ENCODE results near the gene PTGER2. TPM values are rescaled to one million over a fixed set of nuclear protein-coding genes. Genes with fewer than 3 reads are reported as not detected.
A peak's percentile ranks its signal among the peaks of the same experiment; 100 is the strongest.

Gene PTGER2
- total RNA-seq, 4 donors from 2014 or later, result 1.1 to 9.4 (median 4.9) TPM

DNA sequence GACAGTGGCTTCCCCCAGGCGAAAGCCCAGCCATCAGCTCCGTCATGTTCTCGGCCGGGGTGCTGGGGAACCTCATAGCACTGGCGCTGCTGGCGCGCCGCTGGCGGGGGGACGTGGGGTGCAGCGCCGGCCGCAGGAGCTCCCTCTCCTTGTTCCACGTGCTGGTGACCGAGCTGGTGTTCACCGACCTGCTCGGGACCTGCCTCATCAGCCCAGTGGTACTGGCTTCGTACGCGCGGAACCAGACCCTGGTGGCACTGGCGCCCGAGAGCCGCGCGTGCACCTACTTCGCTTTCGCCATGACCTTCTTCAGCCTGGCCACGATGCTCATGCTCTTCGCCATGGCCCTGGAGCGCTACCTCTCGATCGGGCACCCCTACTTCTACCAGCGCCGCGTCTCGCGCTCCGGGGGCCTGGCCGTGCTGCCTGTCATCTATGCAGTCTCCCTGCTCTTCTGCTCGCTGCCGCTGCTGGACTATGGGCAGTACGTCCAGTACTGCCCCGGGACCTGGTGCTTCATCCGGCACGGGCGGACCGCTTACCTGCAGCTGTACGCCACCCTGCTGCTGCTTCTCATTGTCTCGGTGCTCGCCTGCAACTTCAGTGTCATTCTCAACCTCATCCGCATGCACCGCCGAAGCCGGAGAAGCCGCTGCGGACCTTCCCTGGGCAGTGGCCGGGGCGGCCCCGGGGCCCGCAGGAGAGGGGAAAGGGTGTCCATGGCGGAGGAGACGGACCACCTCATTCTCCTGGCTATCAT is 663 bp downstream of the PTGER2 start:
- intact Hi-C loops (cut with DNase I; ENCODE audit: low total_unique reads) (loop anchor here (2.0 kb wide), 1 partner anchor 46 kb away; no protein-coding TSS in a partner anchor), in situ Hi-C loops (cut with MboI; ENCODE audit: low pct_ligation_motif_present in 1 of 4, low pct_unique_long_range_greater_than_20kb in 1 of 4, low sequenced_read_pairs in 3 of 4) (no loop called here)
- no peaks in the 10 kb centered on the region for H3K9me3 ChIP-seq
- 8% methylated on average over 63 of the region's 63 CpGs; no CpG with 5 or more reads in 1 of the 2 donors for WGBS, 2 donors (ENCODE audit: low coverage in 1 of 2)
- H3K27ac ChIP-seq, result peak overlapping the region; percentile 74 to 83 (median 82)
- H3K4me1 ChIP-seq, result peaks cover 3 to 29% (median 10%) of the 10 kb centered on the region in 4 donors
- H3K4me3 ChIP-seq, result peak overlapping the region; percentile 42 to 67 (median 50)
- no peaks in the 10 kb centered on the region for H3K36me3 ChIP-seq
- peaks cover 6% of the 10 kb centered on the region for H3K27me3 ChIP-seq
- DNase-seq, result peak; percentile 41
- TF ChIP-seq, protein P1, sequence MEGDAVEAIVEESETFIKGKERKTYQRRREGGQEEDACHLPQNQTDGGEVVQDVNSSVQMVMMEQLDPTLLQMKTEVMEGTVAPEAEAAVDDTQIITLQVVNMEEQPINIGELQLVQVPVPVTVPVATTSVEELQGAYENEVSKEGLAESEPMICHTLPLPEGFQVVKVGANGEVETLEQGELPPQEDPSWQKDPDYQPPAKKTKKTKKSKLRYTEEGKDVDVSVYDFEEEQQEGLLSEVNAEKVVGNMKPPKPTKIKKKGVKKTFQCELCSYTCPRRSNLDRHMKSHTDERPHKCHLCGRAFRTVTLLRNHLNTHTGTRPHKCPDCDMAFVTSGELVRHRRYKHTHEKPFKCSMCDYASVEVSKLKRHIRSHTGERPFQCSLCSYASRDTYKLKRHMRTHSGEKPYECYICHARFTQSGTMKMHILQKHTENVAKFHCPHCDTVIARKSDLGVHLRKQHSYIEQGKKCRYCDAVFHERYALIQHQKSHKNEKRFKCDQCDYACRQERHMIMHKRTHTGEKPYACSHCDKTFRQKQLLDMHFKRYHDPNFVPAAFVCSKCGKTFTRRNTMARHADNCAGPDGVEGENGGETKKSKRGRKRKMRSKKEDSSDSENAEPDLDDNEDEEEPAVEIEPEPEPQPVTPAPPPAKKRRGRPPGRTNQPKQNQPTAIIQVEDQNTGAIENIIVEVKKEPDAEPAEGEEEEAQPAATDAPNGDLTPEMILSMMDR (IDR thresholded peaks at IDR 0.05), result no peak
- TF ChIP-seq EP300 (IDR thresholded peaks at IDR 0.05; ENCODE audit: low read depth) (no peak), POLR2A (IDR thresholded peaks at IDR 0.05) (no peak), POLR2AphosphoS5 (IDR thresholded peaks at IDR 0.05) (no peak)

DNA sequence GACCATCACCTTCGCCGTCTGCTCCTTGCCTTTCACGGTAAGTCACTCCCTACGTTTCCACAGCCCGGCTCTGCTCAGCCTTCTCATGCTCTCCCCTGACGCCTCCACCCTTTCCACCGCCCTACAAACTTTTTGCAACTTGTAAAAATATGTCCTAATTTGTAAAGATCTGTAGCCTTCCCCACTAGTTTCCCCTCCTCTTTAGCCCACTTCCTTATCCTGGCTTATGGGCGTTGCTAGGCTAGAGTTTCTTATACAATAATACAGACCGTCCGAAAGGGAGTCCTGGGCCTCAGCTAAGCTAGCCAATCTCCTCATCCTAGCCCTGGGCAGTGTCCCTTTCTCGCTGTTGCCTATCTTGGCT is 1.2 kb downstream of the PTGER2 start:
- no peak for DNase-seq
- H3K36me3 ChIP-seq, result no peaks in the 10 kb centered on the region
- in situ Hi-C loops (cut with MboI; ENCODE audit: low pct_ligation_motif_present in 1 of 4, low pct_unique_long_range_greater_than_20kb in 1 of 4, low sequenced_read_pairs in 3 of 4), result no loop called here

GRCh38 chr14:52318062-52318461 is 4.0 kb downstream of the PTGER2 start:
- intact Hi-C loops (cut with DNase I; ENCODE audit: low total_unique reads), result no loop called here
- 64 to 77% methylated on average over 1 to 2 of the region's 2 CpGs for WGBS, 2 donors (ENCODE audit: low coverage in 1 of 2)
- peaks cover 0 to 15% (median 10%) of the 10 kb centered on the region in 4 donors for H3K4me1 ChIP-seq
- TF ChIP-seq, protein P1 (IDR thresholded peaks at IDR 0.05), result no peak
- TF ChIP-seq POLR2AphosphoS5 (IDR thresholded peaks at IDR 0.05), result no peak
- TF ChIP-seq POLR2A (IDR thresholded peaks at IDR 0.05), result no peak
- TF ChIP-seq EP300 (IDR thresholded peaks at IDR 0.05; ENCODE audit: low read depth), result no peak
- no peaks in the 10 kb centered on the region for H3K36me3 ChIP-seq
- peak overlapping the region in 2 of 4 donors; percentile 2 to 67 for H3K4me3 ChIP-seq
- H3K9me3 ChIP-seq, result peaks cover 0 to 9% of the 10 kb centered on the region in 2 donors
- in situ Hi-C loops (cut with MboI; ENCODE audit: low pct_ligation_motif_present in 1 of 4, low pct_unique_long_range_greater_than_20kb in 1 of 4, low sequenced_read_pairs in 3 of 4), result no loop called here
- H3K27me3 ChIP-seq, result peaks cover 6% of the 10 kb centered on the region
- H3K27ac ChIP-seq, result peak overlapping the region; percentile 74 to 83 (median 82)
- DNase-seq, result no peak

More for the DNA sequence above, 1.2 kb downstream of the PTGER2 start:
- peak; percentile 47 for TF ChIP-seq POLR2A (IDR thresholded peaks at IDR 0.05)
- TF ChIP-seq, protein P1 (IDR thresholded peaks at IDR 0.05), result no peak
- peaks cover 6% of the 10 kb centered on the region for H3K27me3 ChIP-seq
- H3K9me3 ChIP-seq, result no peaks in the 10 kb centered on the region
- peak overlapping the region; percentile 42 to 67 (median 50) for H3K4me3 ChIP-seq
- 22 to 30% methylated on average over 4 to 11 of the region's 11 CpGs for WGBS, 2 donors (ENCODE audit: low coverage in 1 of 2)
- intact Hi-C loops (cut with DNase I; ENCODE audit: low total_unique reads), result loop anchor here (2.0 kb wide), 1 partner anchor 45 kb away; no protein-coding TSS in a partner anchor
- peak overlapping the region; percentile 74 to 83 (median 82) for H3K27ac ChIP-seq
- peaks cover 3 to 29% (median 10%) of the 10 kb centered on the region in 4 donors for H3K4me1 ChIP-seq

DNA sequence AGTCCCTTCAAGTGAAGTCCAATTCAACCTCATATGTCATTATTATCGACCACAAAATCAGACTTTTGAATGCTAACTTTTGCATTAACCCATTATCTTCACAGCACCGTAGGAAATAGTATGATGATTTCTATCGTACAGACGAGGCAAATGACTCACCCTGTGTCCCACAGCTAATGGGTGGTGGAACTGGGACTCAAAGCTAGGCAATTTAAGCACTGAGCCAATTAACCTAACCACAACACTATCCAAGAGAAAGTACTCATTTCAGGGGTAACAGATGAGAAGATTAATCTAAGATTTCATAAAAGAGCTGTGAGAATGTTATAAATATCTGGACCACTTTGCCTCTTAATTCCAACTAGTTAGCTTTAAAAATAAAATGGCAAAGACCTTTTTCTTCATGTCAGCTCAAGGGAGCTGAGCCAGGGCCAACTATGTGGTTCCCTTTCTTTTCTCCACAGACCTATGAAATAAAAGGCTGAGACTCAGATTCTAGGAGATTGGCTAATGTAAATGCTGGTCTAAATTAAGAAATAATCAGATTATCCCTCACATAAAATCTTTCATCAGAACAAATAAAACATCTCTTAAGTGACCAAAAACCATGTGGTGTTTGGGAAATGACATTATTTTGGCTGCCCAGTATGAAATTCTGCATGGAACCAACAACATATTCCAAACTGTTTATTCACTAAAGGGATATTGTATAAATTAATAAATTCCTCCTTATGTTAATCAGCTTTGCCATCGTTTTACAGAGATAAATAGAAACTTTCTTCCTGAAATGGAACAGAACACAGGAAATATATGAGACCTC is 4.9 kb downstream of the PTGER2 start:
- WGBS, 2 donors (ENCODE audit: low coverage in 1 of 2), result 46 to 59% methylated on average over 5 of the region's 5 CpGs
- TF ChIP-seq, protein P1 (IDR thresholded peaks at IDR 0.05), result no peak
- TF ChIP-seq POLR2AphosphoS5 (IDR thresholded peaks at IDR 0.05) (no peak), POLR2A (IDR thresholded peaks at IDR 0.05) (no peak)
- in situ Hi-C loops (cut with MboI; ENCODE audit: low pct_ligation_motif_present in 1 of 4, low pct_unique_long_range_greater_than_20kb in 1 of 4, low sequenced_read_pairs in 3 of 4), result no loop called here

More for the DNA sequence above, 4.9 kb downstream of the PTGER2 start:
- peaks cover 0 to 9% of the 10 kb centered on the region in 2 donors for H3K9me3 ChIP-seq
- H3K36me3 ChIP-seq, result no peaks in the 10 kb centered on the region
- peaks cover 6% of the 10 kb centered on the region for H3K27me3 ChIP-seq
- peak overlapping the region in 2 of 4 donors; percentile 2 to 16 for H3K4me3 ChIP-seq
- no peak for DNase-seq
- intact Hi-C loops (cut with DNase I; ENCODE audit: low total_unique reads), result no loop called here
- peak overlapping the region; percentile 26 to 82 (median 52) for H3K27ac ChIP-seq
- H3K4me1 ChIP-seq, result peaks cover 0 to 7% (median 3%) of the 10 kb centered on the region in 4 donors
